SK-N-SH (cell line): ENCODE data around the gene AP3B2. TPM values are rescaled to one million over a fixed set of nuclear protein-coding genes. Genes with fewer than 3 reads are reported as not detected.

Source experiments
- CTCF ChIA-PET: fragments of 300-600, 350-600 bp; formaldehyde crosslinking; extraction: SDS; loops from one replicate; lab custom pipeline; 2021; lab: Yijun Ruan, JAX
- POLR2A ChIA-PET: fragments of 350-600 bp; sonication (Branson Sonifier 250); formaldehyde crosslinking; extraction: SDS; loops from one replicate; lab custom pipeline; 2020; ENCODE audit warnings: antibody characterized with exemption, inconsistent platforms; lab: Yijun Ruan, JAX
- DNase-seq: peaks from one replicate; pipeline ENCODE4 v3.0.0; 2012
- H2AFZ ChIP-seq: fragments of 200-600 bp; sonication (generic); 2 replicates; pipeline ENCODE4 v1.8.1; 2016; ENCODE audit warnings: antibody characterized with exemption, mild to moderate bottlenecking, low read depth
- H3F3A ChIP-seq: fragments of 200-600 bp; sonication (generic); replicated peaks from 2 replicates; pipeline ENCODE3; 2016; ENCODE audit warnings: antibody characterized with exemption, mild to moderate bottlenecking; ENCODE audit not compliant: insufficient read depth
- H3K27ac ChIP-seq, 2 experiments: fragments of 200-500 bp in 1 of 2; fragments of 200-600 bp in 1 of 2; sonication (Bioruptor generic) in 1 of 2; sonication (generic), shearing (Covaris generic) in 1 of 2; 2 replicates each; pipeline versions ENCODE4 v1.5.1 to v1.6.1; 2014 to 2016; ENCODE audit warnings: low read depth in 2 of 2, inconsistent platforms in 1 of 2, low read length in 1 of 2, mild to moderate bottlenecking in 1 of 2, mixed read lengths in 1 of 2
- H3K27me3 ChIP-seq: fragments of 200-600 bp; sonication (generic), shearing (Covaris generic); 2 replicates; pipeline ENCODE4 v1.6.1; 2016; ENCODE audit warnings: mixed run types; ENCODE audit not compliant: insufficient read depth
- H3K36me3 ChIP-seq, 2 experiments: fragments of 200-500 bp in 1 of 2; fragments of 200-600 bp in 1 of 2; sonication (Bioruptor generic) in 1 of 2; sonication (generic) in 1 of 2; replicated peaks in 1 of 2; 2 replicates each; pipeline versions ENCODE3 to v1.5.1; 2014 to 2016; ENCODE audit warnings: low read length in 1 of 2, mild to moderate bottlenecking in 1 of 2; ENCODE audit not compliant: insufficient read depth in 2 of 2, control insufficient read depth in 1 of 2
- H3K4me1 ChIP-seq, 2 experiments: fragments of 200-500 bp in 1 of 2; fragments of 200-600 bp in 1 of 2; sonication (Bioruptor generic) in 1 of 2; sonication (generic), shearing (Covaris generic) in 1 of 2; 2 replicates each; pipeline versions ENCODE4 v1.5.1 to v1.6.1; 2014 to 2016; ENCODE audit warnings: low read depth in 1 of 2, low read length in 1 of 2, mixed run types in 1 of 2; ENCODE audit not compliant: insufficient read depth in 2 of 2, control insufficient read depth in 1 of 2
- H3K4me2 ChIP-seq: fragments of 200-600 bp; sonication (generic), shearing (Covaris generic); 2 replicates; pipeline ENCODE4 v1.6.1; 2017; ENCODE audit warnings: mixed run types
- H3K4me3 ChIP-seq, 2 experiments: fragments of 200-500 bp in 1 of 2; fragments of 200-600 bp in 1 of 2; sonication (Bioruptor generic) in 1 of 2; sonication (generic), shearing (Covaris generic) in 1 of 2; 2 replicates each; pipeline versions ENCODE4 v1.5.1 to v1.8.1; 2014 to 2016; ENCODE audit warnings: low read depth in 2 of 2, inconsistent platforms in 1 of 2, low read length in 1 of 2, mild to moderate bottlenecking in 1 of 2, mixed read lengths in 1 of 2, moderate library complexity in 1 of 2
- H3K79me2 ChIP-seq: fragments of 200-600 bp; sonication (generic); 2 replicates; pipeline ENCODE4 v1.8.1; 2017; ENCODE audit warnings: mild to moderate bottlenecking; ENCODE audit not compliant: insufficient read depth
- H3K9ac ChIP-seq: fragments of 200-600 bp; sonication (generic); 2 replicates; pipeline ENCODE4 v1.6.1; 2017; ENCODE audit warnings: mixed run types
- H3K9me2 ChIP-seq: fragments of 200-600 bp; sonication (generic); 2 replicates; pipeline ENCODE4 v1.6.1; 2017; ENCODE audit warnings: mixed run types
- H3K9me3 ChIP-seq: fragments of 200-600 bp; sonication (generic); 2 replicates; pipeline ENCODE4 v1.6.1; 2017; ENCODE audit warnings: mixed run types, mild to moderate bottlenecking, moderate library complexity
- H4K20me1 ChIP-seq: fragments of 200-600 bp; sonication (generic); 2 replicates; pipeline ENCODE4 v1.6.1; 2017; ENCODE audit warnings: mild to moderate bottlenecking, mixed run types; ENCODE audit not compliant: insufficient read depth
- CHD2 ChIP-seq: fragments of 150-350 bp; IDR thresholded peaks from 2 replicates; pipeline ENCODE4 v1.6.1; 2018; ENCODE audit warnings: low read length; ENCODE audit not compliant: partially characterized antibody
- FOSL2 ChIP-seq: IDR thresholded peaks from 2 replicates; pipeline ENCODE4 v1.4.0; 2012; ENCODE audit warnings: low read depth, mild to moderate bottlenecking, moderate library complexity, borderline replicate concordance
- FOXJ3 ChIP-seq: sonication (generic); formaldehyde crosslinking; IDR thresholded peaks from 2 replicates; pipeline ENCODE4 v1.5.1; 2020; ENCODE audit warnings: mild to moderate bottlenecking, missing genetic modification reagents
- FOXM1 ChIP-seq: IDR thresholded peaks from 2 replicates; pipeline ENCODE4 v1.4.0; 2012; ENCODE audit warnings: low read depth, mild to moderate bottlenecking
- GABPA ChIP-seq: IDR thresholded peaks from 2 replicates; pipeline ENCODE4 v1.4.0; 2012; ENCODE audit warnings: low read depth, mild to moderate bottlenecking
- GATA2 ChIP-seq: sonication (generic); formaldehyde crosslinking; IDR thresholded peaks from 2 replicates; pipeline ENCODE4 v1.5.0; 2020; ENCODE audit warnings: mild to moderate bottlenecking, missing genetic modification reagents
- MEF2A ChIP-seq: IDR thresholded peaks from 2 replicates; pipeline ENCODE4 v1.4.0; 2012; ENCODE audit warnings: low read depth, borderline replicate concordance
- MXI1 ChIP-seq: IDR thresholded peaks from 2 replicates; pipeline ENCODE4 v1.6.1; 2012; ENCODE audit warnings: mild to moderate bottlenecking, low read depth, low read length, improper control_type of control experiment
- RAD21 ChIP-seq: IDR thresholded peaks from 2 replicates; pipeline ENCODE4 v1.6.1; 2012; ENCODE audit warnings: mild to moderate bottlenecking, low read length
- RXRA ChIP-seq: IDR thresholded peaks from 2 replicates; pipeline ENCODE4 v1.4.0; 2012; ENCODE audit warnings: low read depth, mild to moderate bottlenecking, borderline replicate concordance
- SIN3A ChIP-seq: IDR thresholded peaks from 2 replicates; pipeline ENCODE4 v1.6.1; 2012; ENCODE audit warnings: low read depth, mild to moderate bottlenecking, low read length, moderate library complexity, borderline replicate concordance
- SMC3 ChIP-seq: IDR thresholded peaks from 2 replicates; pipeline ENCODE4 v1.6.1; 2012; ENCODE audit warnings: low read depth, low read length, improper control_type of control experiment
- TAF1 ChIP-seq: IDR thresholded peaks from 2 replicates; pipeline ENCODE4 v1.6.1; 2012; ENCODE audit warnings: low read depth, mild to moderate bottlenecking, low read length, moderate library complexity, borderline replicate concordance
- TCF12 ChIP-seq: IDR thresholded peaks from 2 replicates; pipeline ENCODE4 v1.4.0; 2012
- YY1 ChIP-seq: IDR thresholded peaks from 2 replicates; pipeline ENCODE4 v1.4.0; 2012; ENCODE audit warnings: low read depth, mild to moderate bottlenecking
- WGBS: methylation state at CpG from one replicate; pipeline ENCODE4 v1.1.6; 2017; ENCODE audit warnings: low lambda C conversion rate; 5-methylcytosine and 5-hydroxymethylcytosine counted together
- polyA plus RNA-seq, 3 experiments: library from polyadenylated mRNA; depleted of rRNA; stranded (reverse); fragments of >200 nt; gene quantifications; 2 replicates each; pipeline ENCODE4 v1.2.3, GENCODE V29; 2012
- TF ChIP-seq, protein P1 (sequence below): IDR thresholded peaks from 2 replicates; pipeline ENCODE4 v1.4.0; 2012; ENCODE audit warnings: low read depth, borderline replicate concordance
- TF ChIP-seq, protein P2 (sequence below): IDR thresholded peaks from 2 replicates; pipeline ENCODE4 v1.4.0; 2012; ENCODE audit warnings: low read depth, borderline replicate concordance
- TF ChIP-seq, protein P3 (sequence below): IDR thresholded peaks from 2 replicates; pipeline ENCODE4; 2012

The AP3B2 gene
- polyA plus RNA-seq, 1 of the 3 experiments (the other 2 are of a cell fraction): 0.77 TPM

DNA sequence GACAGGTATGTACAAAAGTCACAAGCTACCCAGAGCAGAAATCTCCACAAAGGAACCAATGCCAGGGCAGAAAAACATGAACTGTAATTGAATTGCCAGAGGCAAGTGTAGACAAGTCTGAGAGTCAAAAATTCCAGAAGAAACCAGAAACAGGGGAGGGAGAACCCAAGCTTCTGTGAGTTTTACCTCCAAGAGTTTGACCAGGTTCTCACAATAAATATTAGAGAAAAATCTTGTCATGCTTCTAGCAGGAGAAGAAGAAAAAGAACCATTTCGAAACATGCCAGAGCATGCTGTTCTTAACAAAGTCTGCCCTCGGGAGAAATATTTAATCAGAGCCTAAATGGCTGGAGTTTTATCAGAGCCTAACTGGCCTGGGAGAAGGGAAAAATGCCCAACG lies 32.5 kb upstream of the AP3B2 start:
- WGBS: 86% methylated on average over 3 of the region's 3 CpGs
- H3K4me3 ChIP-seq: no peak overlapping the region
- POLR2A ChIA-PET: no interaction called here
- H3K9me2 ChIP-seq: no peaks in the 10 kb centered on the region
- TF ChIP-seq TAF1: no peak
- no peak for TF ChIP-seq GABPA
- no peak for TF ChIP-seq TCF12
- TF ChIP-seq, protein P1, sequence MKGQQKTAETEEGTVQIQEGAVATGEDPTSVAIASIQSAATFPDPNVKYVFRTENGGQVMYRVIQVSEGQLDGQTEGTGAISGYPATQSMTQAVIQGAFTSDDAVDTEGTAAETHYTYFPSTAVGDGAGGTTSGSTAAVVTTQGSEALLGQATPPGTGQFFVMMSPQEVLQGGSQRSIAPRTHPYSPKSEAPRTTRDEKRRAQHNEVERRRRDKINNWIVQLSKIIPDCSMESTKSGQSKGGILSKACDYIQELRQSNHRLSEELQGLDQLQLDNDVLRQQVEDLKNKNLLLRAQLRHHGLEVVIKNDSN: no peak
- no peak for TF ChIP-seq FOSL2
- TF ChIP-seq YY1: no peak
- TF ChIP-seq MXI1: no peak
- no peak for TF ChIP-seq SMC3
- no peak for TF ChIP-seq SIN3A
- TF ChIP-seq, protein P2, sequence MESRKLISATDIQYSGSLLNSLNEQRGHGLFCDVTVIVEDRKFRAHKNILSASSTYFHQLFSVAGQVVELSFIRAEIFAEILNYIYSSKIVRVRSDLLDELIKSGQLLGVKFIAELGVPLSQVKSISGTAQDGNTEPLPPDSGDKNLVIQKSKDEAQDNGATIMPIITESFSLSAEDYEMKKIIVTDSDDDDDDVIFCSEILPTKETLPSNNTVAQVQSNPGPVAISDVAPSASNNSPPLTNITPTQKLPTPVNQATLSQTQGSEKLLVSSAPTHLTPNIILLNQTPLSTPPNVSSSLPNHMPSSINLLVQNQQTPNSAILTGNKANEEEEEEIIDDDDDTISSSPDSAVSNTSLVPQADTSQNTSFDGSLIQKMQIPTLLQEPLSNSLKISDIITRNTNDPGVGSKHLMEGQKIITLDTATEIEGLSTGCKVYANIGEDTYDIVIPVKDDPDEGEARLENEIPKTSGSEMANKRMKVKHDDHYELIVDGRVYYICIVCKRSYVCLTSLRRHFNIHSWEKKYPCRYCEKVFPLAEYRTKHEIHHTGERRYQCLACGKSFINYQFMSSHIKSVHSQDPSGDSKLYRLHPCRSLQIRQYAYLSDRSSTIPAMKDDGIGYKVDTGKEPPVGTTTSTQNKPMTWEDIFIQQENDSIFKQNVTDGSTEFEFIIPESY: no peak
- TF ChIP-seq CHD2: no peak
- no peak for TF ChIP-seq RAD21
- no peak for TF ChIP-seq FOXM1
- no peak for TF ChIP-seq RXRA
- TF ChIP-seq, protein P3, sequence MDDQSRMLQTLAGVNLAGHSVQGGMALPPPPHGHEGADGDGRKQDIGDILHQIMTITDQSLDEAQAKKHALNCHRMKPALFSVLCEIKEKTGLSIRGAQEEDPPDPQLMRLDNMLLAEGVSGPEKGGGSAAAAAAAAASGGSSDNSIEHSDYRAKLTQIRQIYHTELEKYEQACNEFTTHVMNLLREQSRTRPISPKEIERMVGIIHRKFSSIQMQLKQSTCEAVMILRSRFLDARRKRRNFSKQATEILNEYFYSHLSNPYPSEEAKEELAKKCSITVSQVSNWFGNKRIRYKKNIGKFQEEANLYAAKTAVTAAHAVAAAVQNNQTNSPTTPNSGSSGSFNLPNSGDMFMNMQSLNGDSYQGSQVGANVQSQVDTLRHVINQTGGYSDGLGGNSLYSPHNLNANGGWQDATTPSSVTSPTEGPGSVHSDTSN: no peak
- no peak for TF ChIP-seq FOXJ3
- H3K36me3 ChIP-seq: no peaks in the 10 kb centered on the region
- CTCF ChIA-PET: interaction anchor here (1.6 kb wide), 1 partner anchor 23 kb away, joined by 3 read pairs; no protein-coding TSS in a partner anchor
- H3K79me2 ChIP-seq: no peaks in the 10 kb centered on the region
- no peaks in the 10 kb centered on the region for H3K9me3 ChIP-seq
- no peak overlapping the region for H3K9ac ChIP-seq
- no peak overlapping the region for H2AFZ ChIP-seq
- no peak overlapping the region for H3K4me2 ChIP-seq
- H4K20me1 ChIP-seq: no peaks in the 10 kb centered on the region
- H3K27me3 ChIP-seq: no peaks in the 10 kb centered on the region
- H3K4me1 ChIP-seq: no peaks in the 10 kb centered on the region
- H3F3A ChIP-seq: no peaks in the 10 kb centered on the region
- DNase-seq: no peak
- no peak overlapping the region for H3K27ac ChIP-seq

DNA sequence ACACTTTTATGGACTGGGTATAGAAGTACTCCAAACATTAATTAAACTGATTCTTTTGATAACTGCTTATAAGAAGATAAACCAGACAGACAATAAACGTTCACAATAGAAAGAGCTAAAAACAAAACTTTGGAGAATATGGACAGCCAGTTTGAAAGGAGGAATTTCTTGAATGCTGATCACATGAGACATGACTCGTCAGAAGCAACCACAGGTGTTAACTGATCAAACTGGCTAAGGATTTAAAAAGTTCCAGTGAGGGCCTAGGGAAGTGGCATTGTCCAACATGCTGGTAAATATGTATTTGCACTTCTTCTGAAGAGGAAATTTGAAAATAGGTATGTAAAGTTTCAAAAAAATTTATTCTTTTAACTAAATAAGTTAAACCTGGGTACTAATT lies 29.4 kb upstream of the AP3B2 start:
- Histone ChIP-seq H3K27ac (no peak overlapping the region), H4K20me1 (no peaks in the 10 kb centered on the region), H3K27me3 (no peaks in the 10 kb centered on the region), H2AFZ (0 out of 2 replicates have a peak overlapping the region, but pooled peaks have one; percentile 19), H3K4me3 (no peak overlapping the region), H3F3A (no peaks in the 10 kb centered on the region), H3K9me3 (no peaks in the 10 kb centered on the region), H3K9ac (no peak overlapping the region), H3K4me1 (no peaks in the 10 kb centered on the region), H3K4me2 (no peak overlapping the region), H3K9me2 (no peaks in the 10 kb centered on the region), H3K36me3 (no peaks in the 10 kb centered on the region), H3K79me2 (no peaks in the 10 kb centered on the region)
- DNase-seq: no peak
- TF ChIP-seq YY1 (no peak), FOXJ3 (no peak), GATA2 (CRISPR knock-in tag) (no peak), MEF2A (no peak), MXI1 (no peak), TCF12 (no peak)
- TF ChIP-seq, protein P1: no peak
- WGBS: 51% methylated on average over 2 of the region's 2 CpGs
- ChIA-PET POLR2A (no interaction called here), CTCF (no interaction called here)
